Loucy (cell line): ENCODE measurements around the gene CXCR5.

ENCODE experiments used
- H2AFZ ChIP-seq: fragments of 200-600 bp; sonication (generic); 2 replicates; pipeline ENCODE4 v1.6.0; 2016; ENCODE audit warnings: antibody characterized with exemption, mild to moderate bottlenecking, low read length, moderate library complexity
- H3F3A ChIP-seq: fragments of 200-600 bp; 2 replicates; pipeline ENCODE4 v1.6.0; 2016; ENCODE audit warnings: antibody characterized with exemption, low read depth, mild to moderate bottlenecking
- H3K27me3 ChIP-seq: fragments of 200-600 bp; sonication (generic); 2 replicates; pipeline ENCODE4 v1.6.1; 2014; ENCODE audit warnings: low read length, mild to moderate bottlenecking; ENCODE audit not compliant: insufficient read depth, poor library complexity, severe bottlenecking
- H3K36me3 ChIP-seq: fragments of 200-600 bp; sonication (generic); 2 replicates; pipeline ENCODE4 v1.6.1; 2016; ENCODE audit warnings: low read length; ENCODE audit not compliant: insufficient read depth
- H3K4me1 ChIP-seq: fragments of 200-600 bp; sonication (generic); 2 replicates; pipeline ENCODE4 v1.5.1; 2014; ENCODE audit warnings: low read length, mild to moderate bottlenecking; ENCODE audit not compliant: insufficient read depth, poor library complexity, severe bottlenecking
- H3K4me2 ChIP-seq: fragments of 200-600 bp; sonication (generic); 2 replicates; pipeline ENCODE4 v1.6.0; 2014; ENCODE audit warnings: antibody characterized with exemption, low read length, low read depth, mild to moderate bottlenecking; ENCODE audit not compliant: poor library complexity, severe bottlenecking
- H3K4me3 ChIP-seq: fragments of 200-600 bp; sonication (generic); 2 replicates; pipeline ENCODE4 v1.5.1; 2014; ENCODE audit warnings: low read length, mild to moderate bottlenecking, mixed read lengths; ENCODE audit not compliant: poor library complexity, severe bottlenecking
- H3K79me2 ChIP-seq: fragments of 200-600 bp; sonication (generic); 2 replicates; pipeline ENCODE4 v1.6.1; 2014; ENCODE audit warnings: low read length; ENCODE audit not compliant: insufficient read depth
- H3K9ac ChIP-seq: fragments of 200-600 bp; sonication (generic); 2 replicates; pipeline ENCODE4 v1.6.0; 2014; ENCODE audit warnings: mild to moderate bottlenecking, low read depth, low read length, moderate library complexity; ENCODE audit not compliant: poor library complexity, severe bottlenecking
- H3K9me2 ChIP-seq: fragments of 200-600 bp; sonication (generic); replicated peaks from 2 replicates; pipeline ENCODE4 v1.6.1; 2016; ENCODE audit warnings: low read depth, low read length, mixed read lengths
- H3K9me3 ChIP-seq: fragments of 200-600 bp; sonication (generic); 2 replicates; pipeline ENCODE4 v1.6.1; 2014; ENCODE audit warnings: mild to moderate bottlenecking, antibody characterized with exemption, low read length, low read depth; ENCODE audit not compliant: insufficient read depth
- H4K20me1 ChIP-seq: fragments of 200-600 bp; sonication (generic); 2 replicates; pipeline ENCODE4 v1.6.0; 2014; ENCODE audit warnings: antibody characterized with exemption, low read length, mild to moderate bottlenecking; ENCODE audit not compliant: insufficient read depth, poor library complexity, severe bottlenecking
- CTCF ChIP-seq: fragments of 200-600 bp; sonication (generic); conservative IDR thresholded peaks from 2 replicates; pipeline ENCODE4 v1.5.1; 2014; ENCODE audit warnings: mild to moderate bottlenecking, antibody characterized with exemption, low read length
- EZH2phosphoT487 ChIP-seq: fragments of 200-600 bp; IDR thresholded peaks from 2 replicates; pipeline ENCODE4 v1.6.1; 2018; ENCODE audit warnings: antibody characterized with exemption, mild to moderate bottlenecking, moderate library complexity, borderline replicate concordance

The CXCR5 gene

GRCh38 chr11:118901494-118902335 is 18.0 kb downstream of the CXCR5 start:
- no peak overlapping the region for H3K4me2 ChIP-seq
- no peaks in the 10 kb centered on the region for H3F3A ChIP-seq
- no peak overlapping the region for H2AFZ ChIP-seq
- TF ChIP-seq EZH2phosphoT487 (no peak), CTCF (0 out of 2 replicates have a peak, but pooled peaks have one; percentile 19)
- H3K9ac ChIP-seq: no peak overlapping the region
- H3K4me1 ChIP-seq: no peaks in the 10 kb centered on the region
- H3K9me3 ChIP-seq: no peaks in the 10 kb centered on the region
- no peaks in the 10 kb centered on the region for H4K20me1 ChIP-seq
- no peaks in the 10 kb centered on the region for H3K9me2 ChIP-seq
- H3K27me3 ChIP-seq: no peaks in the 10 kb centered on the region
- H3K4me3 ChIP-seq: no peak overlapping the region
- H3K79me2 ChIP-seq: no peaks in the 10 kb centered on the region
- peaks cover 43% of the 10 kb centered on the region; the same call in 1 of the 2 replicates for H3K36me3 ChIP-seq

GRCh38 chr11:118902336-118903203 is 18.9 kb downstream of the CXCR5 start:
- Histone ChIP-seq H2AFZ (no peak overlapping the region), H3K36me3 (peaks cover 44% of the 10 kb centered on the region; the same call in 1 of the 2 replicates), H3K9ac (no peak overlapping the region), H3K27me3 (no peaks in the 10 kb centered on the region), H3F3A (no peaks in the 10 kb centered on the region), H4K20me1 (no peaks in the 10 kb centered on the region), H3K9me3 (no peaks in the 10 kb centered on the region), H3K4me1 (peaks cover 4% of the 10 kb centered on the region), H3K79me2 (no peaks in the 10 kb centered on the region), H3K4me3 (no peak overlapping the region), H3K4me2 (no peak overlapping the region), H3K9me2 (no peaks in the 10 kb centered on the region)
- TF ChIP-seq CTCF (no peak), EZH2phosphoT487 (no peak)

- Histone ChIP-seq H3K4me1 (peaks cover 4% of the 10 kb centered on the region), H3K9ac (no peak overlapping the region), H3K79me2 (no peaks in the 10 kb centered on the region), H3K4me2 (no peak overlapping the region), H3K9me3 (no peaks in the 10 kb centered on the region), H4K20me1 (no peaks in the 10 kb centered on the region), H3K9me2 (no peaks in the 10 kb centered on the region), H3K27me3 (no peaks in the 10 kb centered on the region), H3F3A (no peaks in the 10 kb centered on the region), H3K4me3 (no peak overlapping the region), H3K36me3 (peaks cover 44% of the 10 kb centered on the region; the same call in 1 of the 2 replicates), H2AFZ (no peak overlapping the region)
- TF ChIP-seq EZH2phosphoT487: no peak
- TF ChIP-seq CTCF: no peak
Observed at GRCh38 chr11:118903204-118904015, 19.7 kb downstream of the CXCR5 start.
